Measurements from ENCODE around the gene TNFRSF19. TPM values are rescaled to one million over a fixed set of nuclear protein-coding genes. Genes with fewer than 3 reads are reported as not detected.

TNFRSF19 gene
- total RNA-seq, 1 experiment from 2014 or later = 37.3 TPM

DNA sequence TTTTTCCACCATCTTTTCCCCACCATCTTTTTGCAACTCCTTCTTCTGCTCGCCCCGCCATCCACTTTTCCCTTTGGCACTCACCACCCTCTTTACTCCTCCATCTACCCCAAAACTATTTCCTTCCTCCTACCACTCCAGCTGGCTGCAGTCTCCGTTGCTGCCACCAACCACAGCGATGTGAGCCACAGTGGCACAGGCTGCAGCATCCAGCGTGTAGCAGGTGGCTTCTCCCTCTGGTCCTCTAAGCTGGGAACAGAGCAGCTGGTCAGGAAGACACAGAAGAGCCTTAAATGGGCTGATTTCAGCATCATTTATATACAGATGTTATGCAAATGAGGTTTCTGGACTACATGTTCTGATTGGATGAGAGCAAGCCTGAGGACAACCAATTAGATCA, 144.5 kb downstream of the TNFRSF19 start:
- no peak for DNase-seq (ENCODE audit: low read depth)

DNA sequence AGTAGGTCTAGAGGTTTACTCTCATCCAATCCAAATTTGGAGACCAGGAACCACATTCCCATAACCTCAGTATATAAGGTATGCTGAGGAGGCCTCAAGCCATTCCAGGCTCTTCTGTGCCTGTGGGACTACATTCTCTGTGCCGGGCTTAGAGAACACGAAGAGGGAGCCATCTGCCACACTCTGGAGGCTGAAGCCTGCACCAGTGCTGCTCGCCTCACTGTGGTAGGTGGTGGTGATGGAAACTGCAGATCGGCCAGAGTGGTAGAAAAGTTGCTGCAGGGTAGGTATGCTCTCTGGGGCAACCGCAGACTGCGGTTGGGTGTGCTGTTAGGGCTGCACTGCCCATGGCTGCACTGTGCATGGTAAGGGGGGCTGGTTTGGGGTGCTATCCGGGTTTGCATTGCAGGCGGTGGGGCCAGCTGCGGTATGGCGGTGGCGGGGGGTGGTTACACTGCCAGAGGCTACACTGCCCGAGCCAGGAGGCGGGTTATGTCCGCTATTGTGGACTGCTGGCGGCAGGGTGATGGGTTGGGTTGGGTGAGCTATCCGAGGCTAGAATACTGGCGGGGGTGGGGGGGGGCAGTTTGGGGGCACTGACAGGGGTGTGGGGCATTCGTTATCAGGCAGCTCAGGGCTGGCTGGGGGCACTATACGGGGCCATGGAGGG, 145.0 kb downstream of the TNFRSF19 start:
- DNase-seq (ENCODE audit: low read depth) = no peak

DNA sequence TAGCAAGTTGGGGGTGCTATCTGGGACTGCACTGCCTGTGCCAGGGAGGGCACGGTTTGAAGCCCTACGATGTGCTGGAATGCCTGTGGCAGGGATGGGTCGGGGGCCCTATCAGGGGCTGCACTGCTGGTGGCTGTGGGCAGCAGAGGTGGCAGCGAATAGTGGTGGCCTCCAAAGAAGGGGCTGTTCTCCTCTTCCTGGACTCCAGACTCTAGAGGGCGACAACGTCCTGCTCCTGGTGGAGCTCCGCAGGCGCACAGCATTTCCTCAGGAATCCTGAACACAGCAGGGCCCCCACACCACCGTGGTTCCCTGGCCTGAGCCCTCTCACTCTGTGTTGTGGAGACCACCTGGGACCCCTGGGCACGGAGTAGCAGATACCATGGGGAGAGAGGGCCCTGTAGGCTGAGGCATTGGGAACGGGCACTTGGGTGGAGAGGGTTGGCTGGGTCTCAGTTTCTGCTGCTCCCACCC, 145.6 kb downstream of the TNFRSF19 start:
- DNase-seq (ENCODE audit: low read depth) = no peak

DNA sequence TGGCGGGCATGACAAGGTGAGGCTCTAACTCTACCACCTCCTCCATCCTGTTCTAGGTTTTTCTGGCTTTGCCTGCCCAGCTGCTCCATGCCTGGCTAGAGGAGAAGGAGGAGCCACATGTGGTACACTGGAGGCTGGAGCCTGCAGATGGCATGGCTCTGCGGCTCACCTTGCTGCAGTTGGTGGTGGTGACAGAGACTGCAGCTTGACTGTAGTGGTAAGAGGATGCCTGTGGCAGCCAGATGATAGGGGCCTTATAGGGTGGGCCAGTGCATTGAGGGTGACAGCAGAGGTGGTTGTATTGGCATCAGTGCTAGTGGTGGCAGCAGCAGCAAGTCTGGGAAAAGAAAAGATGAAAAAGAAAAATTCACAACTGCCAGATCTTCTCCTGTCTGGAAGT, 146.2 kb downstream of the TNFRSF19 start:
- no peak for DNase-seq (ENCODE audit: low read depth)

DNA sequence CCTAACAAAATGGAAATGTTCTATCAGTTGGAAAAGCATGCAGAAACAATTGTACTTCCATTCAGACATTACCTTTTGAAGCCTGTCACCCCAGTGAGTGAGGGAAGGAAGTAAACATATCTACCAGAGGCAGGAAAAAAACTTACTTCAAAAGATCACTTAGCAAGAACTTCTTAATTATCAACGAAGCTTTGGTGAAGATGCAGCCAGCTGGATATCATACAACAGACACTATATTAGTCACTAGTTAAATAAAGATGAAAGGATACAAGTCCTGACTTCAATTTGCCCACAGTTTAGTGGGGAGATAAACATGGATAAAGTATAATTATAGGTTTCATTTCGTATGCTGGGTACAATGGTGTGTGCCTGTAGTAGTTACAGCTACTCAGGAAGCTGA, 148.8 kb downstream of the TNFRSF19 start:
- DNase-seq (ENCODE audit: low read depth) = no peak

DNA sequence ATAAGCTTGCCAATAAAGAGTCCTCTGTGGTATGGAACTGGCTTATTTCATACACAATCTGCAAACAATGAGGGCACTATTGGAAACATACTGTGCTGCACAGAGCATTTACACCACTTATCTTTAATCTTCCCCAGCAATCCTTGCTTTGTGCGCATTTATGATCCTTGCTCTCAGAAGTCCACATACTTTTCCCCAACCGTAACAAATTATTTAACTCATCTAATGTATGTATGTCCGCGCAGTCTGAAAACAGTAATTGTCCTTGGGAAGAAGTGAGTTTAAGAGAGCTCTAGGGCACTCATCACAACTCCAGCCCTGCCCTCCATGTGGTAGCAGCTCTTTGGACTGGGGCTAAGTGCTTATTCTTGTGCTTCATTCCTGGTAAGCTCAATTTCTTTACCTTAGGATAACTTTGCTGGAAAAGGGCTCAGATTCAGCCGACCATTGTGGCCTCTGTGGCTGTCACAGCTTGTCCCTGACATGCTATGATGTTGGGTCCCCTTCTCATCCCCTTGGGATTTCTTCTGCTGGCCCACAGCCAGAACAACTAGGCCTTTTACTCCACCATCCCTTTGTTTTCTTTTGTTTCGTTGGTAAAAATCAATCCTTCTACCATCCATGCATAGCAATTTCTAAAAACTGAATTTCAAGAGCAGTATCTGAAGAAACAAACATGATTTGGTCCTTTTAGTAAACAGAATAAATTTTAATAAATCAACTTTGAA, 152.7 kb downstream of the TNFRSF19 start:
- DNase-seq (ENCODE audit: low read depth) = no peak

DNA sequence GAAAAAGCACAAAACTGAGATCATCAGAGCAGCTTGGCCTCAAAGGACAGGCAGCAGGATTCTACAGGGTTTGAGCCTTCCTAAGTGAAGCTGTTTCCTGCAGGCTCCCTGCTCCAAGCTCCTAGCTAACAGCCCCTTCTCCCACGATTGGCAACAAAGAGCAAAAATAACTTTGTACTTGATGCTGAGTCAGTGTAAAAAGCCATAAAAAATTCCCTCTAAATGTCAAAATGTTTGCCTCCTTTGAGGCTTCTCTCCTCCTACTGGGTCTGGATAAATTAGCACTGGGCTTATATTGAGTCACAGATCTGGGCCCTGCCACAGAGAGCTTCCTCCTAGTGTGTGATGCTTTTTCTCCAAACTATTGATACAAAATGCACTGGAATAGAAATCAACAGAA, 153.3 kb downstream of the TNFRSF19 start:
- peak; percentile 84 for DNase-seq (ENCODE audit: low read depth)

DNA sequence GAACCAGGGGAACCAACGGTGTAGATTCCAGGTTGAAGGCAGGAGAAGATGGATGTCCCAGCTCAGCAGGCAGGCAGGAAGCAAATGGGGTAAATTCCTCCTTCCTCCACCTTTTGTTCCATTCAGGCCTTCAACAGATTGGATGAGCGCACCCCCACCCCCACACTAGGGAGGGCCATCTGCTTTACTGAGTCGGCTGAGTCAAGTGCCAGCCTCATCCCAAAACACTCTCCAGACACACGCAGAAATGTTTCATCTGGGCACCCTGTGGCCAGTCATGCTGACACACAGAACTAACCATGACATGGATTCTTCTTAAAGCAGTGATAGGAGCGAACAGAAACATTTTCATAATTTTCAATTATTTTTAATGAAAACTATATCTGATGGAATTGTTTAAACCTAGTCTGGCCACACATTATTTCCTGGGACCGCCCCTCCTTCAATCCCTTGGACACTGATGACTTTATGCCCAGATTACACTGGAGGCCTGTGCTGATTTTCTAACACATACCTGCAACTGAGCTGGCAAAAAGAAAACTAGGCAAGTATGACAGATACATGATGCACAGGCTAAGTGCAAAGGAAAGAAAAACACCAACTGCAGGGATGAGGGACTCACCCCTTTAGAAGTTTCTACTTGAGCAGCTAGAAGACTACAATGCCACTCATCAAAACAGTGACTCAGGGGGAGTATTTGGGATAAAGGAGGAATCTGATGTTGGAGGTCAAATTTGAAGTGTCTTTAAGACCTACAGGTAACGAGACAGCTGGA, 154.2 kb downstream of the TNFRSF19 start:
- DNase-seq (ENCODE audit: low read depth) = peak; percentile 92

Other genes with a start within 250 kb of the TNFRSF19 start
- 82.8 and 88.1 TPM in 2 replicates for gene SACS, start 136.7 kb upstream of the TNFRSF19 start, total RNA-seq (2014; rRNA removed)